SK-N-SH (cell line): Measurements from ENCODE around the gene STPG1. TPM values are rescaled to one million over a fixed set of nuclear protein-coding genes. Genes with fewer than 3 reads are reported as not detected.

ENCODE experiments used
- CTCF ChIA-PET: fragments of 300-600, 350-600 bp; formaldehyde crosslinking; extraction: SDS; loops from one replicate; lab custom pipeline; 2021; lab: Yijun Ruan, JAX
- POLR2A ChIA-PET: fragments of 350-600 bp; sonication (Branson Sonifier 250); formaldehyde crosslinking; extraction: SDS; loops from one replicate; lab custom pipeline; 2020; ENCODE audit warnings: antibody characterized with exemption, inconsistent platforms; lab: Yijun Ruan, JAX
- DNase-seq: peaks from one replicate; pipeline ENCODE4 v3.0.0; 2012
- H2AFZ ChIP-seq: fragments of 200-600 bp; sonication (generic); 2 replicates; pipeline ENCODE4 v1.8.1; 2016; ENCODE audit warnings: antibody characterized with exemption, mild to moderate bottlenecking, low read depth
- H3F3A ChIP-seq: fragments of 200-600 bp; sonication (generic); replicated peaks from 2 replicates; pipeline ENCODE3; 2016; ENCODE audit warnings: antibody characterized with exemption, mild to moderate bottlenecking; ENCODE audit not compliant: insufficient read depth
- H3K27ac ChIP-seq, 2 experiments: fragments of 200-500 bp in 1 of 2; fragments of 200-600 bp in 1 of 2; sonication (Bioruptor generic) in 1 of 2; sonication (generic), shearing (Covaris generic) in 1 of 2; 2 replicates each; pipeline versions ENCODE4 v1.5.1 to v1.6.1; 2014 to 2016; ENCODE audit warnings: low read depth in 2 of 2, inconsistent platforms in 1 of 2, low read length in 1 of 2, mild to moderate bottlenecking in 1 of 2, mixed read lengths in 1 of 2
- H3K27me3 ChIP-seq: fragments of 200-600 bp; sonication (generic), shearing (Covaris generic); 2 replicates; pipeline ENCODE4 v1.6.1; 2016; ENCODE audit warnings: mixed run types; ENCODE audit not compliant: insufficient read depth
- H3K36me3 ChIP-seq, 2 experiments: fragments of 200-500 bp in 1 of 2; fragments of 200-600 bp in 1 of 2; sonication (Bioruptor generic) in 1 of 2; sonication (generic) in 1 of 2; replicated peaks in 1 of 2; 2 replicates each; pipeline versions ENCODE3 to v1.5.1; 2014 to 2016; ENCODE audit warnings: low read length in 1 of 2, mild to moderate bottlenecking in 1 of 2; ENCODE audit not compliant: insufficient read depth in 2 of 2, control insufficient read depth in 1 of 2
- H3K4me1 ChIP-seq, 2 experiments: fragments of 200-500 bp in 1 of 2; fragments of 200-600 bp in 1 of 2; sonication (Bioruptor generic) in 1 of 2; sonication (generic), shearing (Covaris generic) in 1 of 2; 2 replicates each; pipeline versions ENCODE4 v1.5.1 to v1.6.1; 2014 to 2016; ENCODE audit warnings: low read depth in 1 of 2, low read length in 1 of 2, mixed run types in 1 of 2; ENCODE audit not compliant: insufficient read depth in 2 of 2, control insufficient read depth in 1 of 2
- H3K4me2 ChIP-seq: fragments of 200-600 bp; sonication (generic), shearing (Covaris generic); 2 replicates; pipeline ENCODE4 v1.6.1; 2017; ENCODE audit warnings: mixed run types
- H3K4me3 ChIP-seq, 2 experiments: fragments of 200-500 bp in 1 of 2; fragments of 200-600 bp in 1 of 2; sonication (Bioruptor generic) in 1 of 2; sonication (generic), shearing (Covaris generic) in 1 of 2; 2 replicates each; pipeline versions ENCODE4 v1.5.1 to v1.8.1; 2014 to 2016; ENCODE audit warnings: low read depth in 2 of 2, inconsistent platforms in 1 of 2, low read length in 1 of 2, mild to moderate bottlenecking in 1 of 2, mixed read lengths in 1 of 2, moderate library complexity in 1 of 2
- H3K79me2 ChIP-seq: fragments of 200-600 bp; sonication (generic); 2 replicates; pipeline ENCODE4 v1.8.1; 2017; ENCODE audit warnings: mild to moderate bottlenecking; ENCODE audit not compliant: insufficient read depth
- H3K9ac ChIP-seq: fragments of 200-600 bp; sonication (generic); 2 replicates; pipeline ENCODE4 v1.6.1; 2017; ENCODE audit warnings: mixed run types
- H3K9me2 ChIP-seq: fragments of 200-600 bp; sonication (generic); 2 replicates; pipeline ENCODE4 v1.6.1; 2017; ENCODE audit warnings: mixed run types
- H3K9me3 ChIP-seq: fragments of 200-600 bp; sonication (generic); 2 replicates; pipeline ENCODE4 v1.6.1; 2017; ENCODE audit warnings: mixed run types, mild to moderate bottlenecking, moderate library complexity
- H4K20me1 ChIP-seq: fragments of 200-600 bp; sonication (generic); 2 replicates; pipeline ENCODE4 v1.6.1; 2017; ENCODE audit warnings: mild to moderate bottlenecking, mixed run types; ENCODE audit not compliant: insufficient read depth
- CTCF ChIP-seq: fragments of 200-600 bp; sonication (generic); IDR thresholded peaks from 2 replicates; pipeline ENCODE4 v1.6.1; 2017; ENCODE audit warnings: antibody characterized with exemption, mild to moderate bottlenecking, moderate library complexity
- ELF1 ChIP-seq: IDR thresholded peaks from 2 replicates; pipeline ENCODE4 v1.4.0; 2012
- EP300 ChIP-seq, 2 experiments: IDR thresholded peaks; 2 replicates each; pipeline versions ENCODE4 v1.4.0 to v1.6.1; 2012; ENCODE audit warnings: borderline replicate concordance in 1 of 2, low read depth in 1 of 2, low read length in 1 of 2
- EZH2phosphoT487 ChIP-seq: fragments of 200-600 bp; sonication (generic); IDR thresholded peaks from 2 replicates; pipeline ENCODE4 v1.6.1; 2017; ENCODE audit warnings: low read depth, mixed run types, mild to moderate bottlenecking, antibody characterized with exemption, moderate library complexity, borderline replicate concordance
- FOSL2 ChIP-seq: IDR thresholded peaks from 2 replicates; pipeline ENCODE4 v1.4.0; 2012; ENCODE audit warnings: low read depth, mild to moderate bottlenecking, moderate library complexity, borderline replicate concordance
- FOXJ3 ChIP-seq: sonication (generic); formaldehyde crosslinking; IDR thresholded peaks from 2 replicates; pipeline ENCODE4 v1.5.1; 2020; ENCODE audit warnings: mild to moderate bottlenecking, missing genetic modification reagents
- FOXM1 ChIP-seq: IDR thresholded peaks from 2 replicates; pipeline ENCODE4 v1.4.0; 2012; ENCODE audit warnings: low read depth, mild to moderate bottlenecking
- GABPA ChIP-seq: IDR thresholded peaks from 2 replicates; pipeline ENCODE4 v1.4.0; 2012; ENCODE audit warnings: low read depth, mild to moderate bottlenecking
- GATA2 ChIP-seq: sonication (generic); formaldehyde crosslinking; IDR thresholded peaks from 2 replicates; pipeline ENCODE4 v1.5.0; 2020; ENCODE audit warnings: mild to moderate bottlenecking, missing genetic modification reagents
- JUND ChIP-seq: IDR thresholded peaks from 2 replicates; pipeline ENCODE4 v1.4.0; 2012
- MEF2A ChIP-seq: IDR thresholded peaks from 2 replicates; pipeline ENCODE4 v1.4.0; 2012; ENCODE audit warnings: low read depth, borderline replicate concordance
- NRF1 ChIP-seq: IDR thresholded peaks from 2 replicates; pipeline ENCODE4 v1.6.1; 2012; ENCODE audit warnings: low read depth, mild to moderate bottlenecking, low read length
- RAD21 ChIP-seq: IDR thresholded peaks from 2 replicates; pipeline ENCODE4 v1.6.1; 2012; ENCODE audit warnings: mild to moderate bottlenecking, low read length
- RFX5 ChIP-seq: IDR thresholded peaks from 2 replicates; pipeline ENCODE4 v1.6.1; 2012; ENCODE audit warnings: mild to moderate bottlenecking, improper control_type of control experiment, low read length
- RXRA ChIP-seq: IDR thresholded peaks from 2 replicates; pipeline ENCODE4 v1.4.0; 2012; ENCODE audit warnings: low read depth, mild to moderate bottlenecking, borderline replicate concordance
- SIN3A ChIP-seq: IDR thresholded peaks from 2 replicates; pipeline ENCODE4 v1.6.1; 2012; ENCODE audit warnings: low read depth, mild to moderate bottlenecking, low read length, moderate library complexity, borderline replicate concordance
- TAF1 ChIP-seq: IDR thresholded peaks from 2 replicates; pipeline ENCODE4 v1.6.1; 2012; ENCODE audit warnings: low read depth, mild to moderate bottlenecking, low read length, moderate library complexity, borderline replicate concordance
- TCF12 ChIP-seq: IDR thresholded peaks from 2 replicates; pipeline ENCODE4 v1.4.0; 2012
- TEAD4 ChIP-seq: IDR thresholded peaks from 2 replicates; pipeline ENCODE4 v1.4.0; 2012; ENCODE audit warnings: mild to moderate bottlenecking, borderline replicate concordance; ENCODE audit not compliant: insufficient read depth
- YY1 ChIP-seq: IDR thresholded peaks from 2 replicates; pipeline ENCODE4 v1.4.0; 2012; ENCODE audit warnings: low read depth, mild to moderate bottlenecking
- ZBTB33 ChIP-seq: IDR thresholded peaks from 2 replicates; pipeline ENCODE4 v1.4.0; 2012; ENCODE audit warnings: low read depth, borderline replicate concordance
- WGBS: methylation state at CpG from one replicate; pipeline ENCODE4 v1.1.6; 2017; ENCODE audit warnings: low lambda C conversion rate; 5-methylcytosine and 5-hydroxymethylcytosine counted together
- polyA plus RNA-seq, 3 experiments: library from polyadenylated mRNA; depleted of rRNA; stranded (reverse); fragments of >200 nt; gene quantifications; 2 replicates each; pipeline ENCODE4 v1.2.3, GENCODE V29; 2012
- TF ChIP-seq, protein P1 (sequence below): IDR thresholded peaks from 2 replicates; pipeline ENCODE4 v1.4.0; 2012; ENCODE audit warnings: low read depth, borderline replicate concordance

The STPG1 gene
- polyA plus RNA-seq, 1 of the 3 experiments (the other 2 are of a cell fraction), result 8.7 TPM

GRCh38 chr1:24373710-24374109 lies 39.9 kb downstream of the STPG1 start:
- no peak for TF ChIP-seq RAD21
- no peak for TF ChIP-seq EZH2phosphoT487
- TF ChIP-seq ELF1, result no peak
- TF ChIP-seq FOSL2, result no peak
- no peak for TF ChIP-seq FOXJ3 (CRISPR knock-in tag)
- no peak for TF ChIP-seq NRF1
- no peak for TF ChIP-seq FOXM1
- no peak for TF ChIP-seq TEAD4
- no peak for TF ChIP-seq ZBTB33
- TF ChIP-seq MEF2A, result no peak
- Histone ChIP-seq H3K4me2 (no peak overlapping the region), H3K27me3 (no peaks in the 10 kb centered on the region), H3K9me3 (no peaks in the 10 kb centered on the region), H3K9ac (no peak overlapping the region), H3K4me3 (no peak overlapping the region), H3K4me1 (no peaks in the 10 kb centered on the region), H2AFZ (no peak overlapping the region), H3K27ac (no peak overlapping the region), H3F3A (no peaks in the 10 kb centered on the region), H4K20me1 (no peaks in the 10 kb centered on the region), H3K9me2 (no peaks in the 10 kb centered on the region), H3K79me2 (no peaks in the 10 kb centered on the region), H3K36me3 (peaks cover 0 to 3% of the 10 kb centered on the region in 2 experiments)
- 96% methylated on average over 8 of the region's 8 CpGs for WGBS
- DNase-seq, result no peak
- ChIA-PET POLR2A (no interaction called here), CTCF (interaction anchor here (1.1 to 2.9 kb wide), 6 partner anchors 9 to 212 kb away, joined by 3 to 14 read pairs (median 5); no protein-coding TSS in a partner anchor)

DNA sequence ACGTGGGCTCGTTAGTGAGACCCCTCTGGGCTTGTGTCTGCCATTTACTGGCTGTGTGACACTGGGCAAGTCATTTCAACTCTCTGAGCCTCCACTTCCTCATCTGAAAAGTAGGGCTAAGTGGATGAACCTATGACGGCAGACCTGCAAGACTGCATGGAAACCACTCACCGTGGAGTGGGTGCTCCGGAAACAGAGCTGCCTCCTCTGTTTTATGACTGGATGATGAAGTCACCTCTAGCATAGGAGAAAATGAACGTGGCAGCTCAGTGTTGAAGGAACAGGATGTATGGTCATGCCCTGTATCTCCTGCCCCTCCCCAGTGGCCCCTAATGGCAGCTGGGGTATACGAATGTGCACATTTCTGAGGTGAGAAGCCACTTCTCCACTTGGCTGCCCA lies 40.5 kb downstream of the STPG1 start:
- H3K4me3 ChIP-seq, result no peak overlapping the region
- no peaks in the 10 kb centered on the region for H3F3A ChIP-seq
- peaks cover 0 to 2% of the 10 kb centered on the region in 2 experiments for H3K36me3 ChIP-seq
- H3K27me3 ChIP-seq, result no peaks in the 10 kb centered on the region
- POLR2A ChIA-PET, result no interaction called here
- no peak overlapping the region for H2AFZ ChIP-seq
- no peaks in the 10 kb centered on the region for H3K9me2 ChIP-seq
- H4K20me1 ChIP-seq, result no peaks in the 10 kb centered on the region
- no peak overlapping the region for H3K9ac ChIP-seq
- CTCF ChIA-PET, result interaction anchor here (1.1 to 2.9 kb wide), 6 partner anchors 10 to 212 kb away, joined by 3 to 14 read pairs (median 5); no protein-coding TSS in a partner anchor
- no peak overlapping the region for H3K27ac ChIP-seq
- no peaks in the 10 kb centered on the region for H3K4me1 ChIP-seq
- DNase-seq, result no peak
- no peaks in the 10 kb centered on the region for H3K79me2 ChIP-seq
- 83% methylated on average over 7 of the region's 7 CpGs for WGBS
- H3K9me3 ChIP-seq, result no peaks in the 10 kb centered on the region
- no peak overlapping the region for H3K4me2 ChIP-seq
- TF ChIP-seq ELF1 (no peak), EP300 (IDR thresholded peaks at IDR 0.05; ENCODE audit: borderline replicate concordance in 1 of 2, low read depth in 1 of 2, low read length in 1 of 2) (no peak), RAD21 (no peak), RFX5 (no peak), GABPA (no peak), CTCF (no peak), RXRA (no peak), MEF2A (no peak), YY1 (no peak), TAF1 (no peak), SIN3A (no peak), TCF12 (no peak), TEAD4 (no peak), GATA2 (no peak), JUND (no peak)
- TF ChIP-seq, protein P1, sequence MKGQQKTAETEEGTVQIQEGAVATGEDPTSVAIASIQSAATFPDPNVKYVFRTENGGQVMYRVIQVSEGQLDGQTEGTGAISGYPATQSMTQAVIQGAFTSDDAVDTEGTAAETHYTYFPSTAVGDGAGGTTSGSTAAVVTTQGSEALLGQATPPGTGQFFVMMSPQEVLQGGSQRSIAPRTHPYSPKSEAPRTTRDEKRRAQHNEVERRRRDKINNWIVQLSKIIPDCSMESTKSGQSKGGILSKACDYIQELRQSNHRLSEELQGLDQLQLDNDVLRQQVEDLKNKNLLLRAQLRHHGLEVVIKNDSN, result no peak
